Activated CD4-positive, CD25-positive, alpha-beta regulatory T cell treated with anti-CD3 and anti-CD28 coated beads, Interleukin-2, amount 50 U/mL, for 24 hours (primary cell): ENCODE results near the gene DPH7.
"Not testable (repeated sequence)": the region's sequence is repeated elsewhere in the genome, so short reads cannot be mapped to it uniquely, and the experiment has no call there.

Experiments
- ATAC-seq, 2 donors: fragments of 150-1000 bp; cut with Tn5 transposase; one replicate each; pipeline ENCODE4 v1.10.0; 2021; ENCODE audit warnings: mild to moderate bottlenecking in 1 of 2, moderate library complexity in 1 of 2

DPH7 gene

DNA sequence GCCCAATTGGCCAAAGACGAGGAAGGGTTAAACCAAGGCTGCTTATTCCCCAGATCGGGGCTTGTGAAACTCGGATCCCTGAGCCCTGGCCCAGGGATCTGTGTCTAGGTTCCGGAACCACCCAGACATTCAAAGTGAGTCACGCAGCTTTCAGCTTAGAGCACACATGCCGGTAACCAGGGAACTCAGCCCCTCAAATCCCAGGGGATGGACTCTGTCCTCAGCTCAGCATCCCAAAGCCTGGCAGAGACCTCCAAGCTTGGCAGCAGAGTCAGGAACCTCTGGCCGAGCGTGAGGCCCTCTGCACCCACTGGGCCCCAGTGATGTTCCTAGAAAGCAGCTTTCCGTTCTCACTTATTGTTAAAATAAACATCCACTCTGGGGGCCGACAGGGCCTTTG, 33.6 kb downstream of the DPH7 start:
- ATAC-seq: no peak

DNA sequence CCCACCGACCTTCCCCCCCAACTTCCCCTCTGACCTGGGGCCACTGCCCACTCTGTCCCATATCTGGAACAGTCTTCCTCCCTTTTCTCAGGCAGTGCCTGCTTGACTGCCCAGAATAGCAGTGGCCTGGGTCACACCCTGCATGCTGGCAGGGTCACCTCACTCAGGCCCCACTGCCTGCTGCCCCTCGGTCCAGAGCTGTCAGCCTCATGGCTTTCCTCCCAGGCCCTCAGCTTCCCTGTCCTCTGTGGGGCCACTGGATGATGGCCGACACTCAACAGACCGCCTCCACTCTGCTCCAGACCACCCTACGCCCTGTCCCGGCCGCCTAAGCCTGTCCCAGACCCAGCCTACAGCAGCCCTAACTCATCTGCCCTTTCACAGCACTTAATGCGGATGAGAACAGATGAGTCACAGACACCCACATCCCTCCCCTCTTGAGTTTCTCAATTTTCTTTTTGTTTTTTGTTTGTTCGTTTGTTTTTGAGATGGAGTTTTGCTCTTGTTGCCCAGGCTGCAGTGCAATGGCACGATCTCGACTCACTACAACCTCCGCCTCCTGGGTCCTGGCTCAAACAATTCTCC, 34.5 kb downstream of the DPH7 start:
- ATAC-seq: no peak

DNA sequence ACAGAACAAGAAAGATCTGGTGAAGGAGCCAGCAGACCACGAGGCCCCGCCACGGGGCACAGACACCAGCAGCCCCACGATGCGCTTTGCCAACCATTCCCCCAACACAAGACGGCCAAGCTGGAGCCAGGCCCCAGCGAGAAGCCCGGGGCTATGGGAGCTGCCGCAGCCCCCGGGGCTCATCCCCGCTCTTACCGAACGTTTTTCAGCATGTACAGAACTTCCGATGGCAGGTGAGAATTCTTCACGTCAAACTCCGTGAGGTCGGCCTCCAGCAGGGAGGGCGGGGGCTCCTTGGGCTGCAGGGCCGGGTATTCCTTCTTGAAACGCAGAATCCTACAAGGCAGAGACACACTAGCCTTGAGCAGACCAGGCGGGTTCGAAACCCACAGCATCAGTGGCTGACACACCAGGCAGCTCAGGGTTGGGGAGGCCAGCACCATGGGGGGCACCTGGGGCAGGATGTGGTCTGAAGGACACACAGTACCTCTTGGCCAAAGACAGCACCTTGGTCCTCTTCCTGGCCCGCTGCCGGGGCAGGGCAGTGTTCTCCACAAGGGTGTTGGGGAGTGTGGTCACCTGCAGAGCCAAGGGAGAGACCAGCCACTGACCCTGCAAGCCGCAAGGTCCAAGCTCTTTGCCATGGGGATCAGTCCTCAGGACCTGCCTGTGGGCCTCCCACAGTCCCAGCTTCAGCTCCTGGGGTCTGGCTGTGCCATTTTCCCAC, 35.3 kb downstream of the DPH7 start:
- ATAC-seq: no peak

DNA sequence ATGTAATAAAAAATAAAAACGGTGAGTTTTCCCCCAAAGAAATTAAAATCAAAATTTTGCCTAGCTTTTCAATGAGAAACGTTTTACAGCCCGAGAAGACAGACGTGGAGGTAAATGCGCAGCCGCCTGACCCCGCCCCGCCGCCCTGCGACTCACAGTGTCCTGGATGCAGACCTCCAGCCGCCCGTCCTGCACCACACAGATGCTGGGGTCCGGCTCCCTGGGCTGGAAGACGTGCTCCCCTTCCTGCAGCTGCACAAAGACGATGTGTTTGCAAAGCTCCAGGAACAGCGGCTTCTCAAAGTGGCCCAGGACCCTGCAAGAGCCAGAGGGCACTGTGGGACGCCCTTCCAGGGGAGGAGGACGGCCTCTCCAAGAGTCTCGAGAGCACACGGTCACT, 36.2 kb downstream of the DPH7 start:
- no peak for ATAC-seq

DNA sequence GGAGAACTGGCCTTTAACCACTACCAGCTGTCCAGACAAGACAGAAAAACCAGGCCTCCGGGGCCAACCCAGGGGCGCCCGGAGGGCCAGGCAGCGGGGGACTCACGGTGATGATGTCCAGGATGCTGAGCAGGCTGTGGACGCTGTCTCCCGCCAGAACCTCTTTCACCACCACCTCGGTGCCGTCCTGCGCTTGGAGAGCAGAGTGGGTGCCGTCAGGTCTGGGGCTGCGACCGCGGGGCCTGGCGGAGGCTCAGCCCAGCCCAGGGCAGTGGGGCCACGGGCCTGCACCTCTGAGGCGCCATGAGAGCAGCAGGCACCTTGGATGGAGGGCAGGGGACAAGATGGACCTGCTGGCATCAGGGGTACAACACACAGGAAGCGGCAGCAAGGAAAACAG, 38.2 kb downstream of the DPH7 start:
- ATAC-seq: no peak

DNA sequence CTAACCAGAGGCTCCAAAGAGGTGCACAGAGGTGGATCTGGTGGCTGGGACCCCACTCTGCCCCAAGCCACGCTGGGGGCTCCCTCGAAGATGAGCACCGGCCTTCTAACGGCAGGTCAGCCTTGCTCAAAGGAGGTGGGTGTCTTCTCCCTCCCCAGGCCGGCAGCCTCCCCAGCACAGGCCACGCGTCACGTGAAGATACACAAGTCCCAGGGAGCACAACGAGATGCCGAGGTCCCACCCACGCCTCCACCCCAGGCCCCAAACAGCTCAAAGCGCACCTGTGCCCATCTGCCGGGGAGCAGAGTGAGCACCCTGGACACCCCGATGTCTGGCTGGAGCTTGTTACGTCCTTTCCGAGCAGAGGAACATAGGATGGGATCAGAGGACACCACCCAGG, 40.7 kb downstream of the DPH7 start:
- no peak for ATAC-seq

DNA sequence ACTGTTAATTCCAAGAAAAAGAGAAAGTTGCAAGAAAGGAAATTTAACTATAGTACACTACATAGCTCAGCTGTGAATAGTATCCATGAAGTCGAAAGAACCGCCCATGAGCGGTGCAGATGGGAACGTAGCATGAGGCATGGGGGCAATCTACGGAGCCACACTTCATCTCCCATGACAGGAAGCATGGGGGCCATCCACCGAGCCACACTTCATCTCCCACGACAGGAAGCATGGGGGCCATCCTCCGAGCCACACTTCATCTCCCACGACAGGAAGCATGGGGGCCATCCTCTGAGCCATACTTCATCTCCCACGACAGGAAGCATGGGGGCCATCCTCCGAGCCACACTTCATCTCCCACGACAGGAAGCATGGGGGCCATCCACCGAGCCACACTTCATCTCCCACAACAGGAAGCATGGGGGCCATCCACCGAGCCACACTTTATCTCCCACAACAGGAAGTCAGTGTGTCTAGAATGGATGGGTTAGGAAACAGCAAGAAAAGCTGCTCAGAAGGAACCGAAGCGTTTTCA, 42.1 kb downstream of the DPH7 start:
- not testable (repeated sequence) for ATAC-seq

DNA sequence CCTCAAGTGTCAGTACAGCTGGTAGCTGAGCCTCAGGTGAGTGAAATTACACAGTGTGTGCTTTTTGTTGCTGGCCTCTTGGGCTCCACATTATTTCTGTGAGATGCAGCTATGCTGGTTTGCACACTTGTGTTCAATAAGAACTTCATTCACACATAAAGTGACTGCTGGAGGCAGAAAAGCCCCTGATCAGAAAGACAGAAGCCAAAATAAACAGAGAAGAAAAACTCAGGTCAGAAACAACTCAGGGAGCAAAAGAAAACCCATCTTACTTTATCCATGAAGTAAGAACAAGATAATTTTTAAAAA, 43.7 kb downstream of the DPH7 start:
- ATAC-seq: no peak

DNA sequence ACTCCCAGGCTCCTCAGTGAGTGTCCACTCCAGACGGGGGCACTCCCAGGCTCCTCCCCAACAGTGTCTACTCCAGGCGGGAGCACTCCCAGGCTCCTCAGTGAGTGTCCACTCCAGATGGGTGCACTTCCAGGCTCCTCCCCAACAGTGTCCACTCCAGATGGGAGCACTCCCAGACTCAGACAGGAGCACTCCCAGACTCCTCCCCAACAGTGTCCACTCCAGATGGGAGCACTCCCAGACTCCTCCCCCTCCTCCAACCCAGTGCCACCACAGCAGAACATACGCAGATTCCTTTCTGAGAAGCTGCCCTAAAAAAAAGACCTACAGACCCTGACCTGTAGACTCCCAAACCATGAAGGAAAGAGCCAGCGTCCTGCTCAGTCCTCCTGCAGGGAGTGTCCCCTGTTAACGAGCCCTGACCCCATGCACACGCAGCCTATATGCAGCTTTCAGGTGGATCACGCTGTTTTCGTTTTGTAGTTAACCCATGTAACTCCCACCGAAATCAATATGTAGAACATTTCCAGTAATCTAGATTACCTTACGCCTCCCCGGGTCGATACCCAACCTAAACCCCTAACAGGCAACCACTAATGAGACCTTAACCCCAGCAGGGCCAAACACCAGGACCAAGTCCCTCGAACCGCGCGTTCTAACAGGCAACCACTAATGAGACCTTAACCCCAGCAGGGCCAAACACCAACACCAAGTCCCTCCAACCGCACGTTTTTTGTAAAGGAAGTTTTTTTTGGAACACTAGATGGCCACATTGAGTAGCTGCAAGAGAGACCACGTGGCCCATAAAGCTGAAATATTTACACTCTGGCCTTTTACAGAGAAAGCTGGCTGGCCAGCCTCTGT, 44.2 kb downstream of the DPH7 start:
- peak; percentile 49 to 55 for ATAC-seq

DNA sequence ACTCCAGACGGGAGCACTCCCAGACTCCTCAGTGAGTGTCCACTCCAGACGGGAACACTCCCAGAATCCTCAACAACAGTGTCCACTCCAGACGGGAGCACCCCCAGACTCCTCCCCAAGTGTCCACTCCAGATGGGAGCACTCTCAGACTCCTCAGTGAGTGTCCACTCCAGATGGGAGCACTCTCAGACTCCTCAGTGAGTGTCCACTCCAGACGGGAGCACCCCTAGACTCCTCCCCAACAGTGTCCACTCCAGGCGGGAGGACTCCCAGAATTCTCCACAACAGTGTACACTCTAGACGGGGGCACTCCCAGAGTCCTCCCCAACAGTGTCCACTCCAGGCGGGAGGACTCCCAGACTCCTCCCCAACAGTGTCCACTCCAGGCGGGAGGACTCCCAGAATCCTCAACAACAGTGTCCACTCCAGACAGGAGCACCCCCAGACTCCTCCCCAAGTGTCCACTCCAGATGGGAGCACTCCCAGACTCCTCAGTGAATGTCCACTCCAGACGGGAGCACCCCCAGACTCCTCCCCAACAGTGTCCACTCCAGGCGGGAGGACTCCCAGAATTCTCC, 45.7 kb downstream of the DPH7 start:
- ATAC-seq: not testable (repeated sequence)

DNA sequence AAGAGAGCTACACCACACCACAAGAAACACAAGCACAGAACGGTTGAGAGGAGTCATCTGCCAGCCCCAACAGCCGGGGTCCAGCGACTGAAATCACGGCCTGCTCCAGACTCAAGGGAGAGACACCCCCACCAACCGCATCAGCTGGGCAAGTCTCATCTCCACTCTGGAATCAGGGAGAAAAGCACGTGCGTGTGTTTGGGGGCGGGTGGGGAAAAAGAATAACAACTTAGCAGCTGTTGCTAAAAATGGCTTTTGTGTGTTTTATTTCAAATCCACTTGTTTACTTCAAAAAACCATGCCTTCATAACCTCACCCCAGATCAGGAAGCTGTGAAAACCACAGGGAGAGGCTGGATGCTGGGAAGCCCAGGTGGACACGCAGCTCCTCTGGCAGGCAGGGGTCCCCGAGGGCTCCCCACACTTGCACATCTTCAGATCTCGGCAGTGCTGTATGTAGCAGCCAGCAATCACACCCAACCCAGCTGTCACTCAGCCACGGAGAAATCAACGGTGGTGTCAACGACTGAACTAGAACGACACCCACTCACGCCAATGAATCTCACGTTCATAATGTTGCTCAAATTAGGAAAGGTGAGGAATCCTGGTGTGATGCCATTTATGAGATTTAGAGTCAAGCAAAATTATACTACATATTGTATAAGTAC, 47.5 kb downstream of the DPH7 start:
- ATAC-seq: no peak

DNA sequence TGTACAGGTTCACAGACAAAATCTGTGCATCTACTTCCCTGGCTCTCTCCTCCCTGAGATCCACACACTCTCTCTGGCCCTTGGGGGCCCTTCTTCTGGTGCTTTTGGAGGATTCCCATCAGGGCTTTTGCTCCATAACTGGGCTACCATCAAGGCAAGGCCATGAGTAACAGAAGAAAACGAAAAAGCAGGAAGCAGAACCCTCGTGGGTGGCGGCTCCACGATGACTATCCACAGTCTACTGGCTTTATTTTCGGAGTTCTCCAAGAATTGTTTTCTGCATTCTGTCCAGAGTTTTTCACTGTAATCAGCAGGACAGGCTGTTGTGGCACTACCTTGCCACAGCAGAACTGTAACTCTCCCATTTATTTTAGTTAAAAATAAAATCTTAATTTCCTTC, 48.4 kb downstream of the DPH7 start:
- no peak for ATAC-seq

DNA sequence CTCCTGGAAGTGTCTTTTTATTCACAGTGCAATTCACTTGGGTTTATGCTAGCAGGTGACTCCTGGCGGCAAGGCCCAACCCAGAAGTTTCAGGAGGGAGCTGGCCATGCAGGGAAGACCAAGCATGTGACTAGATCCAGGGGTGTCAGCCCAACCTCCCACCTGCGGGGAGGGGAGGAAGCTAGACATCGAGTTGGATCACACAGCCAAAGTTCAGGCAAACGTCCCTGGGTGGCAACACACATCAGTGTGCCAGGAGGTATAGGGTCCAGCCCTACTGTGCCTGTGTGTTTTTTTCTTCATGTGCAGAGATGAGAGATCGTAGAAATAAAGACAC, 53.8 kb downstream of the DPH7 start:
- ATAC-seq: no peak

DNA sequence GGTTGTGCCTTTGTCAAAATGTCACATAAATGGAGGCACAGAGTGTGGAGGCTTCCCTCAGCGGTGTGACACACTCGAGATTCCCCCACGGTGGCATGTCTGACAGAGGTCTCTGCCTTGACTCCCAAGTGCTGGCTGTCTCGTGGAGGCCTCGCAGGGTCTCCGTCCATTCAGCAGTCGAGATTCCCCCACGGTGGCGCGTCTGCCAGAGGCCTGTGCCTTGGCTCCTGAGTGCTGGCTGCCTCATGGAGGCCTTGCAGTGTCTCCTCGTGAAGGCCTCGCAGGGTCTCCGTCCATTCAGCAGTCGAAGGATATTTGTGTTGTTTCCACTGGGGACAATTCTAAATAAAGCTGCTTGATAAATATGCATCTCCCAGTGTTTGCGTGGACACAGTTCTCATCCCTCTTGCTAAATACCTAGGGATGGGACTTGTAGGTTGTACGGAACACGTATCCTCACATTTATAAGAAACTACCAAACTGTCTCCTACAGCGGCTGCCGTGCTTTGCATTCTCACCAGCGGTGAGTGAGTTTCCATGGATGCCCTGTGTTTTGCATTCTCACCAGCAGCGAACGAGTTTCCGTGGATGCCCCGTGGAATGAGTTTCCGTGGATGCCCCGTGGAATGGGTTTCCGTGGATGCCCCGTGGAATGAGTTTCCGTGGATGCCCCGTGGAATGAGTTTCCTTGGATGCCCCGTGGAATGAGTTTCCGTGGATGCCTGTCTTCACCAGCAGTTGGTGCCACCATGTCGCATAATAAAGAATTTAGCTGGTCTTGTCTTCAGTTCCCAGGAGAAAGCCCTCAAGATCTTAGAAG, 54.4 kb downstream of the DPH7 start:
- ATAC-seq: no peak

DNA sequence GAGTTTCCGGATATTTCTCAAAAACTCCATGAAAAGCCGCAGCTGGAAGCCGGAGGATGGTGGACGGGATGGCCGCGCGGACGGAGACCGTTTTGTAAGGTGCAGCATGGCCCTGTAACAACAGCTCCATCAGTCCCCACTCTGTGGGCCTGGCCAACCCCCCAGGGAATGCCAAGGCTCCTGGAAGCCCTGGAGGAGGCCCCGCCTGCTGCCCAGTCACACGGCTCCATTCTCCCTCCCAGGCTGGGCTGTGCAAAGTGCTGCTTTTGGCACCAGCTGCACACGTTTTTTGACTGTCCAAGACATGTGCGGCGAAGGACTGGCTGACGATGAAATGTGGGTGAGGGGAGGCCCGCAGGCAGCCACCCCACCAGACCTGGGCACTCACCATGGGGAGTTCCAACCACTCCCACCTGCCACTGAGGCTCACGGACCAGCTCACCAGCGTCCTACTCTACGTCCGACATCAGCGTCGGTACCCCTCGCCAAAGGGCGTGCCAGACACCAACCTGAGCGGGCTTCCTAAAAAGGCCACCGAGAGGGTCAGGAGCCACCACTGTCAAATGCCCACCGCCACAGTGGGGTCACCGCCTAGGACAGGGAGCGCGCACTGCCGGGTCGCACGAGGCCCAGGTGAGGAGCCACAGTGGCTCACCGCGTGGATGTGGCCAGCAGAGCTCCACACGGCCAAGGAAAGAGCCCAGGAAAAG, 55.8 kb downstream of the DPH7 start:
- ATAC-seq: no peak

DNA sequence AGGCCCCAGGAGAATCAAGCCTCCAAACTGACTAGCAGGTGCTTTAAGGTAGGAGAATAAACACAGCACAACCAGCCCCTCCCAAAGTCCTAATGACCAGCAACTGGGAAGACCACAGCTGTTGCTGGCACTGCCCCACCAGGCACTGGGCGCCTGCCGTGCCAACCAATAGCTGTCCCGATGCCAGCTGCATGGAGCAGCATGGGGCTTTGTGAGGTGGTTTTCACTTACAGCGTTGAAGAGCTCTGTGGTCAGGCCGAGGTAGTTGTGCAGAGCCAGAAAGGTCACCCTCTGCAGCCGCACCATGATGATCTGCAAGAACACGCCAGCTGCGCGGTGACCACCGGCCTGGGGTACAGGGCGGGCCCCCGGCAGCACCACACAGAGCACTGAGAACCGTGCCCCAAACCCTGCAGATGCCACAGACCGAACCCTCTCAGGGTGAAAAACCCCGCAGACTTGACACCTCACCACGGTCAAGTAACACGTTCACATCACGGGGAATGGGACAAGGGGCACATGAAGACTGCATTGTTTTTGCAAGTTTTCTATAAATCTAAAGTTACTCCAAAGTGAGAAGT, 57.2 kb downstream of the DPH7 start:
- no peak for ATAC-seq

DNA sequence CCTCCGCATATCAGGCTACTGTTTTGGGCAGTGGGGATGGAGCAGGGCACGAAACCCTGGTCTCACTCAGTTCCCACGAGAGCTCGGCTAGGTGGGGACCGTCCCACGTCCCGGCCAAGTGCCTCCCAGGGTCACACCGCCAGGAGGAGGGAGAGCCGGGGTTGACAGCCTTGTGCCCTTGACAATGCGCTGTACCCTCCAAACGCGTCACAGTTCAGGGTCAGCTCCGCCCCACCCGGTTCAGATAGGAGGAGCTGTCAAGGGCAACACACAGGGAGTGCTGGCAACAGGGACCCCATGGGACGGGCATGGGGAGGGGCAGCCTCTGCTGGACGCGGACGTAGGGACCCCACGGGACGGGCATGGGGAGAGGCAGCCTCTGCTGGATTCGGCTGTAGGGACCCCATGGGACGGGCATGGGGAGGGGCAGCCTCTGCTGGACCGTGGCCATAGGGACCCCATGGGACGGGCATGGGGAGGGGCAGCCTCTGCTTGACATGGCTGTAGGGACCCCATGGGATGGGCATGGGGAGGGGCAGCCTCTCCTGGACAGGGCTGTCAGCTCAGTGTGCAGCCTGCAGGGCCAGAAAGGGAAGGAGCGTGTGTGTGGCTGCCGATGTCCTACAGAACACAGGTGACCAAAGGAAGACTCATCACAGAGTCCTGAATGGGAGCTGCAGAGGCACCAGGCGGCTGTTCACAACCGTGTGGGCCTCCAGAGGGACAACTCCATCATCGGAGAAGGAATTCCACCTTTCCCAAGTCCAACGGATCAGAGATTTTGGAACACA, 57.9 kb downstream of the DPH7 start:
- no peak for ATAC-seq

DNA sequence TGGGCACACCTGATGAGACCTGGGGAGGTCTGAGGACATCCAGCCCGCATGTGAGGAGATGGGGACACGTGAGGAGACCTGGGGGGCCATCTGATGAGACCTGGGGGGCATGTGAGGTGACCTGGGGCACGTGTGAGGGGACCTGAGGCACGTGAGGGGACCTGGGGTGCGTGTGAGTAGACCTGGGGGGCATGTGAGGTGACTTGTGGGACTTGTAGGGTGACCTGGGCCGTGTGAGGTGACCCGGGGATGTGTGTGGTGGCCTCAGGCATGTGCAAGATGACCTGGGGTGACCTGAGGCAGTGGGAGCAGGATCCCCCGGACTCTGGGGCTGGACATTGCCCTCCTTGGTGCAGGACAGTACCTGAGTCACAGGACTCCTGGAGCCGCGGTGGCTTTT, 59.2 kb downstream of the DPH7 start:
- ATAC-seq: no peak

DNA sequence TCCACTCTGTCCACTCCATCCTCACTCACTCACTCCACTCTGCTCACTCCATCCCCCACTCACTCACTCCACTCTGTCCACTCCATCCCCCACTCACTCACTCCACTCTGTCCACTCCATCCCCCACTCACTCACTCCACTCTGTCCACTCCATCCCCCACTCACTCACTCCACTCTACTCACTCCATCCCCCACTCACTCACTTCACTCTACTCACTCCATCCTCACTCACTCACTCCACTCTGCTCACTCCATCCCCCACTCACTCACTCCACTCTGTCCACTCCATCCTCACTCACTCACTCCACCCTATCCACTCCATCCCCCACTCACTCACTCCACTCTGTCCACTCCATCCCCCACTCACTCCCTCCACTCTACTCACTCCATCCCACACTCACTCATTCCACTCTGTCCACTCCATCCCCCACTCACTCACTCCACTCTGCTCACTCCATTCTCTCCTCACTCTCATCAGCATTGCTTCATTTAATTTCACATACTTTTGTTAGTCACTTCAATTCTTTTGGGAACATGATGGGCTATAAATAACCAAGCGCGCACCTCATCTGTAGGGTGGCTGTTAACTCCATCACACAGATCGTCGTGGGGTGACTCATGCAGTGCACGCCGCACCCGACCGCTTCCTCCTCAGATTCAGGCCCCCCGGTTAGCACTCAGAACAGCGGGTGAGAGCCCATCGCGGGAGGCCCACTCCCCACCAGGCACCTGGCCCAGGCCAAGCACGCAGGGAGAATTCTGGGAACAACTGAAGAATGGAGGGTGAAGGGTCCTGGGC, 59.9 kb downstream of the DPH7 start:
- ATAC-seq: not testable (repeated sequence)
